Activated naive CD4-positive, alpha-beta T cell treated with anti-CD3 and anti-CD28 coated beads, Interleukin-2, amount 10 ng/mL, durations not matched to agents 7 days and 5 days (primary cell): ENCODE data around the gene TBATA.

Experiments
- CTCF ChIA-PET: fragments of 350-600 bp; sonication (Branson Sonifier 250); formaldehyde crosslinking; loops from one replicate; lab custom pipeline; 2021; ENCODE audit warnings: antibody characterized with exemption; lab: Charles Lee
- DNase-seq: peaks from one replicate; pipeline ENCODE4 v3.0.0-alpha.2; 2020
- H3K27ac Mint-ChIP-seq: one replicate; pipeline ENCODE4 v1.8.0; 2021; ENCODE audit warnings: mild to moderate bottlenecking, moderate library complexity, mixed read lengths
- H3K27me3 Mint-ChIP-seq: one replicate; pipeline ENCODE4 v1.8.0; 2021; ENCODE audit warnings: mild to moderate bottlenecking, mixed read lengths
- H3K36me3 Mint-ChIP-seq: one replicate; pipeline ENCODE4 v1.8.0; 2021; ENCODE audit warnings: mixed read lengths
- H3K4me1 Mint-ChIP-seq: one replicate; pipeline ENCODE4 v1.8.0; 2021; ENCODE audit warnings: mixed read lengths
- H3K4me3 Mint-ChIP-seq: one replicate; pipeline ENCODE4 v1.8.0; 2021; ENCODE audit warnings: mild to moderate bottlenecking, moderate library complexity, mixed read lengths
- H3K9me3 Mint-ChIP-seq: one replicate; pipeline ENCODE4 v1.8.0; 2021; ENCODE audit warnings: mixed read lengths

The TBATA gene

DNA sequence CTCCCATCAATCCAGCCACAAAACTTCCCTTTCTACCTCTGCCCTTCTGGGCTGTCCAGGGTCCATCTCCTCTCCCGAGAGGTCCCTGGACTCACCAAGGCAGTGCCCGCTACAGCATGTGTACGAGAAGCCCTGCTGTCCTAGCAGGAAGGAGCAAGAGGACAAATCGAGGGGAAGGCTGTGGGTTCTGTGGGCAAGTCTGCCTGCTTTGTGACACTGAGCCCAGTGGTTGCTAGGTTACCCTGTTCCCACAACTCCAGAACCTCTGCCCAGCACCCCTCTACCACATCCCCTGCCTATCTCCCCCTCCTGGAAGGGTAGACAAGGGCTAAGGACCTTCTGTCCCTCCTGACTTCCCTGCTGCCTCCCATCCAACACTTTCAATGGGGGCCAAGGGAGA lies at the start of gene TBATA:
Gene TBATA, minus strand, starts transcription at position 188 of the 400 bp plus-strand sequence. CDS start 1,998 bp downstream, outside the sequence.
- Mint-ChIP-seq H3K27me3 (peaks cover 45% of the 10 kb centered on the region), H3K4me3 (no peak within 1 kb of the TSS)
- no peak for DNase-seq

DNA sequence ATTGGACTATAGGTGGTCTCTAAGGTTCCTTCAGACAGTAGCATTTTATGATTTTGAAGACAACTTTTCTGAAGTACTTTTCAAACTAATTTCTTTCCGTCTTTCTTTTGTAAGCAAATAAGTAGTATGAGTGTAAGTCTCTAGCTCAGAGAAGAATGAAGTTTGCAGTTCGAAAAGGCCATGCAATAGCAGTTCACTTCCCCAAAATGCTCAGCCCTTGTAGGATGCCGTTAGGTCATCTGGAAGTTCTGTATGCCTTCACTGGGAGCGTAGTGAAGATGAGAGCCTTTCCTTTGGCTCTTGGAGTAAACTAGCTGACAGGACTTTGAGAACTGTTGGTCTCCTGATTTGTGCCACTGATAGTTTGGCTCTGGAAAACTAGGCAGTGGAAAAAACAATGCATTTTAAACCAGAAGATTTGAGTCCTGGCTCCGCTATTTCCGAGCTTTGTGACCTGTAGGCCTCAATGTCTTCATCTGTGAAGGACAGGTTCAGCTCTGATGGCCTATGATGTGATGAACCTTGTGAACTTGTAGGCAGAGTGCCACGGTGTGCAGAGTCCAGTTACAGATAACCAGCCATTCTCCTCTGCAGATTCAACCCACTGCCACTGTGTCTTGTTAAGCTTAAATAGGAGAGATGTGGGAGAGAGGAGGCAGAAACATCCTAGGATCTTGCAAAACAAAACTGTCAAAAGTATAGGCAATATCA lies 49.4 kb upstream of the TBATA start:
- peaks cover 1% of the 10 kb centered on the region for H3K36me3 Mint-ChIP-seq
- H3K27ac Mint-ChIP-seq = no peak overlapping the region
- no peaks in the 10 kb centered on the region for H3K9me3 Mint-ChIP-seq
- no peak for DNase-seq
- no peak overlapping the region for H3K4me3 Mint-ChIP-seq
- peaks cover 6% of the 10 kb centered on the region for H3K4me1 Mint-ChIP-seq
- CTCF ChIA-PET = no interaction called here
- no peaks in the 10 kb centered on the region for H3K27me3 Mint-ChIP-seq

More for the DNA sequence above, at the start of gene TBATA:
- H3K27ac Mint-ChIP-seq = no peak within 1 kb of the TSS
- no peaks in the 10 kb centered on the region for H3K36me3 Mint-ChIP-seq
- no peaks in the 10 kb centered on the region for H3K9me3 Mint-ChIP-seq
- H3K4me1 Mint-ChIP-seq = no peaks in the 10 kb centered on the region
- CTCF ChIA-PET = no interaction called here

DNA sequence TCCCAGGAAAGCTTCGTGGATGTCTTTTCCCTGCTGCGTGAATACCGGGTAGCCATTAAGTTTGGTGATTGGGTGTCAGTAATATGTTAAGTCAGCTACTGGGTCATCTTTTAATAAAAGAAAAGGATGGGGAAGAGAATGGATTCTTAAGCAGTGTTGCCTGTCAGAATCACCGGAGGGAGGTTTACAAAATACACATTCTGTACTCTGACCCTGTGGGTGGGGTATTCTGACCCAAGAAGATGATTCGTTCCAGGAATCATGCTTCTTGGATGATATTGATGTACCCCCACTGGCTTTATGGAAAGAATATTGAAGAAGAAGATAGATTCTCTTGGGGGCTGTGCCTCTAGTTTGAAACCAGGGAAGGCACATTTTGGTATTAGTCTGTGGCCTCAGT lies 48.8 kb upstream of the TBATA start:
- Mint-ChIP-seq H3K9me3 (no peaks in the 10 kb centered on the region), H3K4me3 (no peak overlapping the region), H3K4me1 (peaks cover 6% of the 10 kb centered on the region), H3K27me3 (no peaks in the 10 kb centered on the region), H3K27ac (no peak overlapping the region), H3K36me3 (peaks cover 1% of the 10 kb centered on the region)
- DNase-seq = no peak
- CTCF ChIA-PET = interaction anchor here (1.1 kb wide), 1 partner anchor 19 kb away, joined by 3 read pairs; no protein-coding TSS in a partner anchor

- Mint-ChIP-seq H3K4me1 (peaks cover 6% of the 10 kb centered on the region), H3K36me3 (peaks cover 1% of the 10 kb centered on the region)
Measured at GRCh38 chr10:70833601-70834000, 48.4 kb upstream of the TBATA start.

DNA sequence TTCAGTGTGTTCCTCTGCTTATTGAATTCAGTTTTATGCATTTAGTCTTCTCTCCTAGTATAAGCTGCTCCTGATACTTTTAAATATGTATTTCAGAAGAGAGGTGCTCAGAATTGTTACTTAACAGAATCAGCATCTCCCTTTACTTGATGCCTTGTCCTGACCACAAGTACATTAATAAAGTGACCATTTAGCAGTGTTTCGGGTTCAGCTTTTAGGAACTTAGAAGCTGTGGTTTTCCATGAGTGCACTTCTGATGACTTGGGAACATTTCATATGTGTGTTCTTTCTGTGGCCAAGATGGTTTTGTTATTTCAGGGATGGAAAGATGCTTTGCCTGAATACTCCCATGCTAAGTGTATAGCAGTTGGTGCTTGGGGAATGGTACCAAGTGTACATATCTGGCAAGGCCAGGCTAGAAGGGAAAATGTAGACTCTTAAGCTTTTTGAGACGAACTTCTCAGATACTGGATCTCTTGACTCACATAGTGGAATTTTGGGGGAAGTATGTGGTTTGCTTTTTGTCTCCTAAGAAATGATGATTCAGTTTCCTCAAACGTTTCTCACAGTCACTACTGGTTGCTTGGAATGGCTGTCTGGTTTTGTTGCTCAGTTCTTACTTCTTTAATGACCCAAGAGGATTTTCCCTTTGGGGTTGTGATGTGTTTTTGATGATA lies 47.8 kb upstream of the TBATA start:
- DNase-seq = no peak
- peaks cover 6% of the 10 kb centered on the region for H3K4me1 Mint-ChIP-seq
- H3K27me3 Mint-ChIP-seq = no peaks in the 10 kb centered on the region
- CTCF ChIA-PET = interaction anchor here (0.8 to 1.1 kb wide), 3 partner anchors 11 to 18 kb away, joined by 3 read pairs; no protein-coding TSS in a partner anchor
- no peaks in the 10 kb centered on the region for H3K9me3 Mint-ChIP-seq
- no peak overlapping the region for H3K27ac Mint-ChIP-seq
- peaks cover 1% of the 10 kb centered on the region for H3K36me3 Mint-ChIP-seq
- H3K4me3 Mint-ChIP-seq = no peak overlapping the region

More at GRCh38 chr10:70833601-70834000, 48.4 kb upstream of the TBATA start:
- Mint-ChIP-seq H3K27me3 (no peaks in the 10 kb centered on the region), H3K27ac (no peak overlapping the region), H3K9me3 (no peaks in the 10 kb centered on the region), H3K4me3 (no peak overlapping the region)
- CTCF ChIA-PET = interaction anchor here (1.1 kb wide), 1 partner anchor 19 kb away, joined by 3 read pairs; no protein-coding TSS in a partner anchor
- DNase-seq = no peak

- Mint-ChIP-seq H3K27ac (no peak overlapping the region), H3K36me3 (peaks cover 1% of the 10 kb centered on the region), H3K4me3 (no peak overlapping the region), H3K9me3 (no peaks in the 10 kb centered on the region), H3K4me1 (peaks cover 6% of the 10 kb centered on the region), H3K27me3 (no peaks in the 10 kb centered on the region)
- no peak for DNase-seq
- CTCF ChIA-PET = interaction anchor here (0.8 to 1.1 kb wide), 2 partner anchors 10 to 15 kb away, joined by 3 read pairs; no protein-coding TSS in a partner anchor
Measured at GRCh38 chr10:70832221-70832620, 47.0 kb upstream of the TBATA start.

- Mint-ChIP-seq H3K4me3 (no peak overlapping the region), H3K9me3 (no peaks in the 10 kb centered on the region), H3K27me3 (no peaks in the 10 kb centered on the region), H3K27ac (no peak overlapping the region), H3K36me3 (peaks cover 1% of the 10 kb centered on the region), H3K4me1 (peaks cover 6% of the 10 kb centered on the region)
- CTCF ChIA-PET = no interaction called here
- no peak for DNase-seq
Measured at GRCh38 chr10:70830164-70830563, 45.0 kb upstream of the TBATA start.

DNA sequence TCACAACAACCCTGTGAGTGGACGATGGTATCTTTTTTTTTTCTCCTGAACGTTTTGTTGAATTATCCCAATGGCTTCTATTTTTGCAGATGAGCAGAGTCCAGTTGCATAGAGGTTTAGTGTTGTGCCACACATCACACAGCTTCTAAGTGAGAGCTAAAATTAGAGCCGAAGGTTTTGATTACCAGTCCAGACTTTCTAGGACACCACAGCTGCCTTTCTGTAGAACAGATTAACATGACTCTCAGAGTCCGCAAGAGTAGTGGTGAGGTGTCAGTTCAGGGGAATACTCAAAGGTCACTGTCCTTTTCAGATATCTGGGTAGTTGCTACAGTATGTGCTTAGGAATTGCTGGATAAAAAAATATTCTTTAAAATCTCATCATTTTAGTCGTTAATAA lies 44.4 kb upstream of the TBATA start:
- CTCF ChIA-PET = interaction anchor here (0.7 kb wide), 1 partner anchor 1011 kb away, joined by 3 read pairs; no protein-coding TSS in a partner anchor
- peaks cover 6% of the 10 kb centered on the region for H3K4me1 Mint-ChIP-seq
- no peaks in the 10 kb centered on the region for H3K36me3 Mint-ChIP-seq
- no peaks in the 10 kb centered on the region for H3K9me3 Mint-ChIP-seq
- H3K4me3 Mint-ChIP-seq = no peak overlapping the region
- H3K27ac Mint-ChIP-seq = no peak overlapping the region
- no peaks in the 10 kb centered on the region for H3K27me3 Mint-ChIP-seq
- no peak for DNase-seq

DNA sequence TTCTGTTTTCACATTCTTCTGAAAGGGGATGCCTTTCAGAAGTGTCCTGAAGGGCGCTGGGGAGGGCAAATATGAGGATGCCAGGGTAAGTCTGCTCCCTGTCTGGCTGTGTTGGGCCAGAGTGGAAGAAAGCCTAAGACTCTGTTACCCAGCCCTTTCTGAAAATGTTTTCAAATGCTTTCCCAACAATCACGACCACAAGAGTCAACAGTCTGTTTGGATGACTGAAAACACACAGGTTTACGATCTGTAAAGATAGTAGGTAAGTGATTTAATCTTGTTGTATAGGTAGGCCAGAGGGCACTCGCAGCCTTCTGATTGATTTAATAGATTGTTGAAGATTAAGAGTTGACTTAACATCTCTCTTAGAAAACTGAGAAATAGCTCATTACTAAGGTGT lies 43.7 kb upstream of the TBATA start:
- no peak for DNase-seq
- Mint-ChIP-seq H3K27ac (no peak overlapping the region), H3K9me3 (no peaks in the 10 kb centered on the region), H3K27me3 (no peaks in the 10 kb centered on the region), H3K36me3 (no peaks in the 10 kb centered on the region), H3K4me3 (no peak overlapping the region), H3K4me1 (peaks cover 6% of the 10 kb centered on the region)
- CTCF ChIA-PET = interaction anchor here (0.7 kb wide), 1 partner anchor 1012 kb away, joined by 3 read pairs; no protein-coding TSS in a partner anchor

DNA sequence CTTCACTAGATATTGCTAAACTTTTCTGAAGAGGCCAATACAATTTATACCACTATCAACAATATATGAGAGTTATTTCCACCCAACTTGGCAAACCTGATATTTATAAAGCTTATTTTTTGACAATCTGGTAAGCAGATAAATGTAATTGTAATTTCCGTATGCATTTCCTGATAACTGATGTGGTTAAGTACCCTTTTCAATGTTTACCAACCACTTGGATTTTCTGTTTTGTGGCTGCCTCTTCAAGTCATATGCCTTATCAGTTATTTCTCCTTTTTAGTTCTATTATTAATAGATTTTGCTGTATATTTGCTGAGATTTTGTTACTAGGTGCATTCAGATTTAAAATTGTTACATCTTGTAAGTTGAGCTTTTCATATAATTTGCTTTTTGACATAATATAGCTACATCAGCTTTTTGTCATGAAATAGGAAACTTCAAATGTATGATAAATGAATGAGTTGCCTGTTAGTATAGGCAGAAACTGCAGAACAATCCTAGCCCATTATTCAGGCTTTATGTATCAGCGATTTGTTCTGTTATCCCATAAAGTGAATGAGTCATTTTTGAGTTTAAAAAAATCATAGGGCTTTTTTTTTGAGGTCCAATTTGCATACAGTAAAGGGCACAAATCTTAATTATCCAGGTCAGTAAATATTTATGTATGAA lies 42.0 kb upstream of the TBATA start:
- Mint-ChIP-seq H3K27ac (no peak overlapping the region), H3K27me3 (no peaks in the 10 kb centered on the region), H3K4me1 (no peaks in the 10 kb centered on the region), H3K9me3 (no peaks in the 10 kb centered on the region), H3K4me3 (no peak overlapping the region), H3K36me3 (no peaks in the 10 kb centered on the region)
- CTCF ChIA-PET = no interaction called here
- no peak for DNase-seq

DNA sequence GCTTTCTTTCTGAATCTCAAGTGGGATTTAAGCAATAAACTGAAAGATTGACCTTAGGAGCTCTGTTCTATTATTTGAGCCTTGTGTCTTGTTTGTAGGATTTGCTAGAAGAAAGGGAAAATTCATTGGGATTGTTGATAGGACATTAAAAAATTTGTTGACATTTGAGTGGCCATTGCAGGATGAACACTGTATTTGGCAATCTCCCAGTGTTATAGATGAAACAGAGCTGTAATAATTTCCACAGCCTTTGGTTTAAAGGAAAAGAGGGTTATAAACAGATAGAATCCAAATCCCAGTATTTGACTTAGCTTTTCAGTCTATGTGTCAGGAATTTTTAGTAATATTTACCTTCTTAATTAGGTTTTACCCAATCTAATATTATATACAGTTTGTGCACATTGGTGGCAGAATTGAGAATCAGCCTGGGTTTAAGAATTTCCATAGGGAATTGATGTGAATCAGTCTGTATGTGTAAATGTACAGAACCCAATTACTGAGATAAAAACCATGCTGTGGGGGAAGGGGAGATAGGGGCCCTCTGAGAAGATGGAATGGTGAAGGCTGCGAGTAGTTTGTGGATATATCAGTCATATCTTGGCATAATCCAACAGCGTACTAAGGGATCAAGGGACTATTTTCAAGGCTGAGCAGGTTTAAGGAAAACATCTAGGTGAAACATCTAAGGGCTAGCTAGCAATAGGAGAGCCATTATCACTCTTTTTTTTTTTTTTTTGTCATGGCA lies 37.1 kb upstream of the TBATA start:
- no peaks in the 10 kb centered on the region for H3K9me3 Mint-ChIP-seq
- H3K27me3 Mint-ChIP-seq = no peaks in the 10 kb centered on the region
- CTCF ChIA-PET = interaction anchor here (1.2 kb wide), 1 partner anchor 10 kb away, joined by 3 read pairs; no protein-coding TSS in a partner anchor
- peaks cover 14% of the 10 kb centered on the region for H3K36me3 Mint-ChIP-seq
- H3K27ac Mint-ChIP-seq = no peak overlapping the region
- H3K4me3 Mint-ChIP-seq = no peak overlapping the region
- H3K4me1 Mint-ChIP-seq = peaks cover 6% of the 10 kb centered on the region
- DNase-seq = no peak

DNA sequence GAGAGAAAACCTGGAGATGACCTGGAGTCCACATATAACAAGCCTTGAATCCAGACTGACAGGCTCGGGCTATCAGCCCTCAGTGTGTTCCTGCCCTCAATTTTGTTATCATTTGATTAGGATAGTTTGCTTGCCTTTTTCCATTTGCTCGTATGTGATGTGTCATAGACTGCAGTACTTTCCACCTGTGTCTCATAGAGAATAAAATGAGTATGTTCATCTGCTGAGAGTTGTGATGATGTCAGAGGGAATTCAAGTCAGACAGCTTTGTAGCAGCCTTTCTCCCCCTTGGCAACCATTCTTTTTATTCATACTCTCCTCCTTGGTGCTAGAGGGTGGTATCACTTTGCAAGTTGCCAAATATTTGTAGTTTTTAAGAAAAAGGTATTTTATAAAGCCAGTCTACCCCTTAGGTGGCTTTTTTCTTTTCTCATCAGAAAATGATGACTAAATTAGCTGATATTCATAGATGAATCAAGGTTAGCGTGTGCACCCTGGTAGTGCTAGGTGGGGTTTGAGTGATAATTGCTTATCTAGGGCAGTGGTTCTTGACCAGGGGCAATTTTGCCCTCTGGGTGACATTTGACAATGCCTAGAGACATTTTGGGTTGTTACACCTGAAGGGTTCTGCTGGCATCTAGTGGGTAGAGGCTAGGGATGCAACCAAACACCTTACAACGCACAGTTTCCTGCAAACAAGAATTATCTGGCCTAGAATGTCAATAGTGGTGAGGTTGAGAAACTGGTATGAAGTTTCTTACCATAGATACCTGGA lies 36.0 kb upstream of the TBATA start:
- DNase-seq = no peak
- CTCF ChIA-PET = interaction anchor here (1.2 kb wide), 1 partner anchor 12 kb away, joined by 3 read pairs; no protein-coding TSS in a partner anchor
- Mint-ChIP-seq H3K4me3 (no peak overlapping the region), H3K36me3 (peaks cover 14% of the 10 kb centered on the region), H3K9me3 (no peaks in the 10 kb centered on the region), H3K27ac (no peak overlapping the region), H3K27me3 (no peaks in the 10 kb centered on the region), H3K4me1 (peaks cover 12% of the 10 kb centered on the region)
